Activated naive CD8-positive, alpha-beta T cell treated with anti-CD3 and anti-CD28 coated beads, Interleukin-2, amount 50 U/mL, for 16 hours (primary cell): ENCODE data around the gene CABLES1.
"Not testable (repeated sequence)": the region's sequence is repeated elsewhere in the genome, so short reads cannot be mapped to it uniquely, and the experiment has no call there.

Source experiments
- DNase-seq: peaks from one replicate; pipeline ENCODE4 v3.0.0-alpha.2; 2020; ENCODE audit warnings: low read depth, low spot score

Gene CABLES1, protein sequence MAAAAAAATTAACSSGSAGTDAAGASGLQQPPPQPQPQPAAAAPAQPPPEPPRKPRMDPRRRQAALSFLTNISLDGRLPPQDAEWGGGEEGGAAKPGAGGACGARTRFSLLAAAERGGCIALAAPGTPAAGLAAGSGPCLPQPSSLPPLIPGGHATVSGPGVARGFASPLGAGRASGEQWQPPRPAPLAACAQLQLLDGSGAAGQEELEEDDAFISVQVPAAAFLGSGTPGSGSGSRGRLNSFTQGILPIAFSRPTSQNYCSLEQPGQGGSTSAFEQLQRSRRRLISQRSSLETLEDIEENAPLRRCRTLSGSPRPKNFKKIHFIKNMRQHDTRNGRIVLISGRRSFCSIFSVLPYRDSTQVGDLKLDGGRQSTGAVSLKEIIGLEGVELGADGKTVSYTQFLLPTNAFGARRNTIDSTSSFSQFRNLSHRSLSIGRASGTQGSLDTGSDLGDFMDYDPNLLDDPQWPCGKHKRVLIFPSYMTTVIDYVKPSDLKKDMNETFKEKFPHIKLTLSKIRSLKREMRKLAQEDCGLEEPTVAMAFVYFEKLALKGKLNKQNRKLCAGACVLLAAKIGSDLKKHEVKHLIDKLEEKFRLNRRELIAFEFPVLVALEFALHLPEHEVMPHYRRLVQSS

GRCh38 chr18:23134780-23135549 lies at the start of gene CABLES1:
TSS of gene CABLES1 (plus strand) at chr18:23135485. CDS start at chr18:23135763, 278 bp downstream.
- DNase-seq = no peak

GRCh38 chr18:23087352-23087751 lies 47.9 kb upstream of the CABLES1 start:
- no peak for DNase-seq

- no peak for DNase-seq
Measured at GRCh38 chr18:23088310-23088709, 47.0 kb upstream of the CABLES1 start.

DNA sequence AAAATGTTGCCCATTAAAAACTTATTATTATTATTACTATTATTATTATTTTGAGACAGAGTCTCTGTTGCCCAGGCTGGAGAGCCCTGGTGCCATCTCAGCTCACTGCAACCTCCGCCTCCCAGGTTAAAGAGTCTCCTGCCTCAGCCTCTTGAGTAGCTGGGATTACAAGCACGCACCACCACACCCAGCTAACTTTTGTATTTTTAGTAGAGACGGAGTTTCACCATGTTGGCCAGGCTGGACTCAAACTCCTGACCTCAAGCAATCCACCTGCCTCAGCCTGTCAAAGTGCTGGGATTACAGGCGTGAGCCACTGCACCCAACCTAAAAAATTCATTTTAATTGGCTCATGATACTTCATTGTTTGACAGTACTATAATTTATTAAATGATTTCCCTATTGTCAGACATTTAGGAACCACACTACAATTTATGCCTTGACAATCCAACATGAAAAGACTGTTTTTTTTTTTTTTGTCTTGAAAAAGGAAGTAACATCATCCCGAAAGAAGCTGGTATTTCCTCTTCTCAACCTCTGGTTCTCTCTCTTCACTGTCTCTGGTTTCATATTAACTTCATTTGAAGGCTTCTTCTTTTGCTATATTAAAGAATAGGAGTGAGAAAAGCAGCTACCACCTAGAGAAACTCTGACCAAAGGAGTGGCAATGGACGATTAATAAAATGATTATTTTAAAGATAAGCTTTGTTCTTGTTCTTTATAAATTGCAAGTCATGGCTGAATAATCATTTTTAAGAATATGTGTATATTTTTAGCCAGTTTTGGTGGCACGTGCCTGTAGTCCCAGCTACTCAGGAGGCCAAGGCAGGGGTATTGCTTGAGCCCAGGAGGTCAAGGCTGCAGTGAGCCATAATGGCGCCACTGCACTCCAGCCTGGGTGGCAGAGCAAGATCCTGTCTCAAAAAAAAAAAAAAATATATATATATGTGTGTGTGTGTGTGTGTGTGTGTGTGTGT lies 44.0 kb upstream of the CABLES1 start:
- DNase-seq = not testable (repeated sequence)

DNA sequence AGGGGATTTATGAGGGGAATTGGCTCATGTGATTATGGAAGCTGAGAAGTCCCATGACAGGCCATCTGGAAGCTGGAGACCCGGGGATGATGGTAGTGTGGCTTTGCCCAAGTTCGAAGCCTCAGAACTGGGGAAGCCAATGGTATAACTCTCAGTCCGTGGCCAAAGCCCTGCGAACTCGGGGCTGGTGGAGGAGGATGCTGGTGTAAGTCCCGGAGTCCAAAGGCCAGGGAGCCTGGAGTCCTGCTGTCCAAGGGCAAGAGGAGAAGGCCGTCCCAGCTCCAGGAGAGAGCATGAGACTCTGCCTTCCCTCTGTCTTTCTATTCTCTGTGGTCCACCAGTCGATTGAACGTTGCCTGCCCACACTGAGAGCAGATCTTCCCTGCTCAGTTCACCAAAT lies 43.2 kb upstream of the CABLES1 start:
- no peak for DNase-seq

DNA sequence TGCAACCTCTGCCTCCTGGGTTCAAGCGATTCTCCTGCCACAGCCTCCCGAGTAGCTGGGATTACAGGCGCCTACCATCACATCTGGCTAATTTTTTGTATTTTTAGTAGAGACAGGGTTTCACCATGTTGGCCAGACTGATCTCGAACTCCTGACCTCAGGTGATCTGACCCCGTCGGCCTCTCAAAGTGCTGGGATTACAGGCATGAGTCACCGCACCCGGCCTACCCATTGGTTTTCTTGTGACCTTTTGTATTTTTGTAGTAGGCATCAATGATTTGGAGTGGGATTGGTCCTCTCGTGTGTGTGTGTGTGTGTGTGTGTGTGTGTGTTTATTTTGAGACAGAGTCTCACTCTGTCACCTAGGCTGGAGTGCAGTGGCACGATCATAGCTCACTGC lies 42.2 kb upstream of the CABLES1 start:
- not testable (repeated sequence) for DNase-seq

GRCh38 chr18:23093772-23094171 lies 41.5 kb upstream of the CABLES1 start:
- no peak for DNase-seq

GRCh38 chr18:23094411-23095190 lies 40.7 kb upstream of the CABLES1 start:
- no peak for DNase-seq

GRCh38 chr18:23095463-23095862 lies 39.8 kb upstream of the CABLES1 start:
- DNase-seq = no peak

DNA sequence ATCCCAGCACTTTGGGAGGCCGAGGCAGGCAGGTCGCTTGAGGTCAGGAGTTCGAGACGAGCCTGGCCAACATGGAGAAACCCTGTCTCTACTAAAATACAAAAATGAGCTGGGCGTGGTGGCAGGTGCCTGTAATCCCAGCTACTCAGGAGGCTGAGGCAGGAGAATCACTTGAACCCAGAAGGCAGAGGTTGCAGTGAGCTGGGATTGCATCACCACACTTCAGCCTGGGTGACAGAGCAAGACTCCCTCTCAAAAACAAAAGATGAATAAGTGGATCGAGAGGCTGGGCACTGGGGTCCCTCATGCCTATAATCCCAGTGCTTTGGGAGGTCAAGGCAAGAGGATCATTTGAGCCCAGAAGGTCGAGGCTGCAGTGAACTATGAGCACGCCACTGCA lies 38.3 kb upstream of the CABLES1 start:
- not testable (repeated sequence) for DNase-seq

DNA sequence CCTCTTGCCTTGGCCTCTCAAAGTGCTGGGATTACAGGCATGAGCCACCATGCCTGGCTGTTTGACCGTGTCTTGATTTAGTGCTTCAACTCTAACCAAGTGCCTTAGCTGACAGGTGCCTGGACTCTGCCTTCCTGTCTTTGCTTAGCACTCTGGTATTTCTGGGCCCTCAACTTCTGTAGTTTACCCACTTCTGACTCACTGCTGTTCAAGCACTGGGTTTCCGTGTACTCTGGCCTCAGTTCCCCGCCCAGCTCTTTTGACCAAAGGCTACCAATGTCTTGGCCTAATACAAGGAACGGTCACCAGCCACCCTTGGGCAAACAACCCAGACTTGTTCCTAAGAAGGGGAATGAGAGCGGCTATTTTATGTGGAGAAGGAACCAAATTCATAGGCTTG lies 35.7 kb upstream of the CABLES1 start:
- DNase-seq = no peak

DNA sequence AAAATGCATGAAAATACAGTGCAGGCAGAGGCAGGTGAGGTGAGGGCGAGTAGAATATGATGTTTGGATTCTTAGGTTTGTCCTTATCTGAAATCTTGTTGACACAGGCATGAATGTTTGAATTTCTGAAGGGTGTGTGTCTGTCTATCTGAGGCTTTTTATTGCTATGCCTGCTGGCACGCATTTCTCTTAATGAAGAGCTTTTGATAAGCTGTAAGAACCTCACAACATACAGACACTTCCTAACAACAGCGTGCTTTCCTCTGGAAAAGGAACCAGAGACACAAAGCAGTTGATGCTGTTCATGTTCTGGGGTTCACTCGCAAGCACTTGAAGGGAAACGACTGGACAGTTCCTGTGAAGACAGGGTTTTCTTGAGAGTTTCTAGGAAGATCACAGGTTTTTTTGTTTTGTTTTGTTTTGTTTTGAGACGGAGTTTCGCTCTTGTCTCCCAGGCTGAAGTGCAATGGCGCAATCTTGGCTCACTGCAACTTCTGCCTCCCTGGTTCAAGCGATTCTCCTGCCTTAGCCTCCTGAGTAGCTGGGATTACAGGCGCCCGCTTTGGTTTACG lies 33.3 kb upstream of the CABLES1 start:
- no peak for DNase-seq

GRCh38 chr18:23102493-23103261 lies 32.6 kb upstream of the CABLES1 start:
- no peak for DNase-seq

GRCh38 chr18:23103449-23103848 lies 31.8 kb upstream of the CABLES1 start:
- DNase-seq = no peak

DNA sequence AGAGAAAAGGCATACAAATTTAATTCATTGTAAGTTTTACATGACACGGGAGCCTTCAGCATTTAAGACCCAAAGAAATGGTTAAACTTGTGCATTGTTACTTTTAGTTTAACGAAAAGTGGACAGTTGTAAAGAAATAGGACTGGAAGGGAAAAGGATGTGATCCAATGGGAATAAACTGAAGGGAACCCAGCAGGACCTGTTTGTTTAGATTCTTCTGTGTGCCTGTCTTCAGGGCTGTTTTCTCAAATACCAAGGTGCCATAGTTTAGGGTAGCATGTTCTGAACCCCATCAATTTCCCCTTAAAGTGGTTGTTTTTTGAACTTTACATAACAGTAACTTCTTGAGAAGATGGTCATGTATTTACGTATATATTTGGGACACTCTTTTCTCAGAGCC lies 30.3 kb upstream of the CABLES1 start:
- no peak for DNase-seq

DNA sequence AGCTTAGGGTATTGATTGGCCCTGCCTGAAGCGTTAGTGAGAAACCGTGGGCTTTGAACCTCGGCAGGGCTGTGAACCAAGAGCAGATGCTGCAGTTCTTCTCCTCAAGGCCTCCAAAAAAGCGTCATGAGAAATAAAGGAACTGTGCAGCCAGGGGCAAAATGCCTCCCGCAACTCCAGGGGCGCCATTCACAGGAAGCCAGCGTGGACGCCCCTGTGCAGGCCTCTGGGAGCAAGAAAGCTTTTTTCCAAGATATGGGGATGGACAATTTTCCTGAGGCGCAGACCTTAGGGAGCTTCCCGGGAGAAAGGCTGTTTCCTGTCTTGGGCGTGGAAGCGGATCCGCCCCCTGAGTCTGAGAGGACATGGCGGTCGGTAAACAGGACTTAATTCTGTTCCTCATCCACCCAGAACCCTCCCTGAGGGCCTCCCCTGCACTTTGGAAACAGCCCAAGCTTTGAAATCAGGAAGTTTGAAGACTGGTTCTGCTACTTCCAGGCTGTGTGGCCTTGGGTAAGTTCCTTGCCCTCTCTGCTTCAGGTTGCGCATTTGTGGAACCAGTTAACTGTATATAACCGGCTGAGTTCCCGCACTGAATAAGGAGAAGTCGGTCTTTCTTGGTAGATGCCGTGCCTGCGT lies 29.6 kb upstream of the CABLES1 start:
- no peak for DNase-seq

DNA sequence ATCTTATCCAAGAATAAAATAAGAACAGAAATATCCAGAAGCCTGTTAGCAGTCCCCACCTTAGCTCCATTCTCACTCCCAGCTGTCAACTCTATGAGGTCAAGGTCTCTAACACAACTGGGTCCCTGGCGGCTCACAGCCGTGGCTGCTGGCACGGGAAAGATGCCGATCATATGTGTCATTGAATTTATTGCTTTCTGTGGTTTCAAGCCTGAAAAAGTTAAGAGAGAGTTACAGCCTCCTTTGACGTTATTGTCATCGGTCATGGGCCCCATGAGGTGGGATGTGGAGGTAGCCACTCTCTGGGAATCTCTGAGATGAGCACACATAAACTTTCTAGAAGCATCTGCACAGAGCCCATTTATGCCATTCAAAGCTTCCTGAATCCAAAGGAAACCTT lies 28.7 kb upstream of the CABLES1 start:
- DNase-seq = no peak

- DNase-seq = no peak
Measured at GRCh38 chr18:23107718-23108117, 27.6 kb upstream of the CABLES1 start.

DNA sequence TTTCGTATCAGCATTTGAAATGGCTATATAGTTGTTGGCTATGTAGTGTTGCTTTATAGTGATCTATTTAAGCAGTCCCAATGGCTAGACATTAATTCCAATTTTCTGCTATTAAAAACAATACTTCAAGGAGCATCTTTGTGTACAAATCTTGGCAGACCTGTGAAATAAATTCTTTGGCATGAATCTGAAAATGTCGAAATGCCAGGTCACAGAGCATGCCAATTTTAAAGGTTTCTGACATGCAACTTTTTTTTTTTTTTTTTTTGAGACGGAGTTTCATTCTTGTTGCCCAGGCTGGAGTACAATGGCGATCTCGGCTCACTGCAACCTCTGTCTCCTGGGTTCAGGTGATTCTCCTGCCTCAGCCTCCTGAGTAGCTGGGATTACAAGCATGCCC lies 26.8 kb upstream of the CABLES1 start:
- no peak for DNase-seq
